Putamen (tissue), 1 donor: ENCODE measurements around the gene RIMS4.
A peak's percentile ranks its signal among the peaks of the same experiment; 100 is the strongest.
"Not testable (repeated sequence)": the region's sequence is repeated elsewhere in the genome, so short reads cannot be mapped to it uniquely, and the experiment has no call there.

Experiments used
- DNase-seq: peaks from one replicate; pipeline ENCODE4 v3.0.0-alpha.2; 2016; ENCODE audit warnings: low spot score

The RIMS4 gene

GRCh38 chr20:44830523-44830922, 20.2 kb upstream of the RIMS4 start:
- DNase-seq = no peak

DNA sequence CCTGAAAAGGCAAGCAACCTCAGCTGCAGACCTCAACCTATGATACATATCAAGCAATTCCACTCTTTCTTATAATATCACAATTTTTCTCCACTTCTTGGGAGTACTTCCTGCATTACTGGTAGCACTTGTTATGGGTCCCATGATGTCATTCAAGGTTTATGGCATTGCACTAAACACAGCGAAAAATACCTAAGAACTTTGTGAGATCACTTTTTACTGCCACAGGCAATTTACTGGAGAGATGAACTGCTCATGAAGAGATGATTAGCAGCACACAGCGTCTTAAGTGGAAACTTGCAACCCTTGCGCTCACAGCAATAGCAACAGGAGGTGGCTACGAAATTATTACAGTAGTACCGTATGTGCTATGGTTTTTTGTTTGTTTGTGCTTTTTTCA, 19.3 kb upstream of the RIMS4 start:
- DNase-seq = no peak

DNA sequence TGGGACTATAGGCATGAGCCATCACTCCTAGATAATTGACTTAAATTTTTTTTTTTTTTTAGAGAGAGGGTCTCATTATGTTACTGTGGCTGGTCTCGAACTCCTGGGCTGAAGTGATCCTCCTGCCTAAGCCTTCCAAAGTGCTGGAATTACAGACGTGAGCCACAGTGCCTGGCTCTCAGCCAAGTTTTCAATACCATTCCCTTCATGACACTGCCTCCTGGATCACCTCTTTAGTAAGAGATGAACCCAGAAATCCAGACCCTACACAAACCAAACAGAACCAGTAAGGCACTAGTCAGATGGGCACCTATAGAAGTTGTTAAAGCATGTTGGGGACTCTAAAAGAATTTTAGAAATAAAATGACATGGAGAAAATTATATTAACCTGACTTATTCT, 18.3 kb upstream of the RIMS4 start:
- no peak for DNase-seq

GRCh38 chr20:44827401-44827800, 17.1 kb upstream of the RIMS4 start:
- DNase-seq = no peak

DNA sequence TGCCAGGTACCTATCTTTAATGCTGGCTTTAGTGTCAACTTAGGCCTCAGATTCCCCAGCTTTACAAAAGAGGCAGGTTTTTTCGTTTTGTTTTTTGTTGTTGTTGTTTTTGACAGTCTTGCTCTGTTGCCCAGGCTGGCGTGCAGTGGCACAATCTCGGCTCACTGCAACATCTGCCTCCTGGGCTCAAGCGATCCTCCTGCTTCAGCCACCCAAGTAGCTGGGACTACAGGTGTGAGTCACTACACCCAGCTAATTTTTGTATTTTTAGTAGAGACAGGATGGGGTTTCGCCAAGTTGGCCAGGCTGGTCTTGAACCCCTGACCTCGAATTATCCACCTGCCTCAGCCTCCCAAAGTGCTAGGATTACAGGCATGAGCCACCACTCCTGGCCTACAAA, 11.2 kb upstream of the RIMS4 start:
- DNase-seq = not testable (repeated sequence)

DNA sequence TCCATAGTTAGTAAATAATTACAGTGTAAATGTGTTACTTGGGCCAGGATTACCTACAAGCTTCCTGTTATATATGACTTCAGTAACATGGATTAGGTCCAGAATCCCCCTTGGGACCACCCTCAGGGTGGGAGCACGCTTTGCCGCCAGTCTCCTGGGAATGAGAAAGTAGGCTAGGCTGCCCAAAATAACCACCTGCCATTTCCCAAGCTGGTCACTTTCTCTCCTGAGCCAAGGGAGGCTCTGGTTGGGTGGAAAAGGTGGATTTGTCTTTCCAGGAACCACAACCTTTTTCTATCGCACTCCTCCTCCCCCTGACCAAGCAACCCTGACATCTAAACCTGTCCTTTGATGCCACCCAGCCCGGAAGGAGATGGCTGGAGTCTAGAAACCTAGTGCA, 9.6 kb upstream of the RIMS4 start:
- no peak for DNase-seq

- DNase-seq = no peak
Measured at GRCh38 chr20:44817143-44817910, 7.0 kb upstream of the RIMS4 start.

GRCh38 chr20:44814937-44815336, 4.6 kb upstream of the RIMS4 start:
- no peak for DNase-seq

DNA sequence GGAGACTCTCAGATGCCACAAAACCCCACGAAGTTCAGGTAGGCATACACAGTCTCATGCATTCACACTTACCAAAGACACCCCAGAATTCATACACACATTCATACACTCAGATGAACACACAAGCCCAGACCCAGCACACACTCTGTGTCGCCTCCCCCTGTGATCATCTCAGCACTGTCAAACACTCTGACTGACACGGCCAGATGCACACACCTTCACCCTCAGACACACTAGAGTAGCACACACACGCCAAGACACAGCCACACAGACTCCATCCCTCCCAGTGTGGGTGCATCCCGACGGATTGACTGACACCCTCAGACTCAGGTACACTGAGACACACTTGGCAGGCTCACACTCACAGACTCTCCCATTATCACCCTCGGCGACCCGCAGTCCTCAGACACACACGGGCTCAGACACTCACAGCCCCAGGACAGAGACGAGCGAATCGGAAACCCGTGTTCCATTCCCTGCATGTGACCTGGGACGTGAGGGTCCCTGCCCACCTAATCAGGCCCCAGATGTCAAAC, 872 bp upstream of the RIMS4 start:
- DNase-seq = no peak

GRCh38 chr20:44810061-44810390, 320 bp downstream of the RIMS4 start:
- no peak for DNase-seq

GRCh38 chr20:44809380-44810060, 826 bp downstream of the RIMS4 start:
- DNase-seq = no peak

- DNase-seq = no peak
Measured at GRCh38 chr20:44807684-44808056, 2.7 kb downstream of the RIMS4 start.

- no peak for DNase-seq
Measured at GRCh38 chr20:44807051-44807683, 3.2 kb downstream of the RIMS4 start.

DNA sequence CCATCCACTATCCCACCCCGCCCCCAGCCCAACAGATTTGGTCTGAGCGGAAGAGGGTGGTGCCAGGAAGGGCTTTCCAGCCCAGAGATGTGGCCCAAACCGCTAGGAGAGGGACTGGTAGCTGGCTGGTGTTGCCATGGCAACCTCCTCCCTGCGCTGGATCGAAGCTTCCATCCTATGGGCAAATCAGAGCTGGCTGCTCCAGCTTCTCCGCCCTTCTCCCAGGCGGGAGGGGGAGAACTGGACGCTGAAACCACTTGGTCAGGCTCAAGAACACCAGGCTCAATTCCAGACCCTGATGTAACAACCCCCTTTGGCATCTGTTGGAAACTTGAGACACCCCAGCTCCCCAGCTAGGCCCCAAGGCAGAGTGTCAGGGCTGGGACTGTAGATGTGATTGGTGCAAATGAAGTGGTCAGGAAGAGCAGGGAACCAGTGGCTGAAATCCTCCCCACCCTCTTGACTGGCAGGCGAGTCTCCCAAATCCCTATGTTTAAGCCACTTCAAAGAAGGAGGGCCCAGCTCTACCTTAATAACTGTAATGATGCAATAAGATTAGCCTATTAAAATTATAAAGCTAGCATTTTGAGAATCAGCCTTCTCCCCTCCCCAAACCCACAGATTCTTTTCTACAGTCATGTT, 4.2 kb downstream of the RIMS4 start:
- peak; percentile 45 for DNase-seq

DNA sequence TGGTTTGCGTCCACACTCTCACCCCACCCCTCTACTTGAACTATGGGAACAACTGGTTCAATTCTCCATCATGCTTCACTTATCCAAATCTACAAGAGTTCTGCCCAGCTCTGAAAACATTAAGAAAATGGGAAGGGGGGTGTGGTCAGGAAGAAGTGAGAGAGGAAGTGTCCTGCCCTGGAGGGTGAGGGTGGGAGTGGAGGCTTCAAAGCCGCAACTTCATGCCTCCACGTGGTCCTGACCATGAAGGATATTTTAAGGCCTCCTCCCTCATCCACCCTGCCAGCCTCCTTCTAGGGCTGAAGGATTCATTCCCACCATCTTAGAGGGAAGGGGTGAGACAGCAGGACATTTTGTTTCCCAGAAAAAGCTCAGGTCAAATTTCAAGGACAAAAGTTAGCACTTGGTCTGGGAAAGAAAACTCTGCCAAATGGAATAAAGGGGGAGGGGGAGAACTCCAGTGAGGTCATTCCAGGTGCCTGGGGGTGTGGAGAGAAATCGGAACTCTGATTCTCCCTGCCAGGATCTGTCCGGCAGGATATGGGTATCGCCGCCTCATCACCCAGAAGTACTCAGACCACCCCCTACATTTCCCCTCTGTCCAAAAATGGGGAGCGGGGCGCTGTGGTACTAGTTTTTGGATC, 4.9 kb downstream of the RIMS4 start:
- no peak for DNase-seq

DNA sequence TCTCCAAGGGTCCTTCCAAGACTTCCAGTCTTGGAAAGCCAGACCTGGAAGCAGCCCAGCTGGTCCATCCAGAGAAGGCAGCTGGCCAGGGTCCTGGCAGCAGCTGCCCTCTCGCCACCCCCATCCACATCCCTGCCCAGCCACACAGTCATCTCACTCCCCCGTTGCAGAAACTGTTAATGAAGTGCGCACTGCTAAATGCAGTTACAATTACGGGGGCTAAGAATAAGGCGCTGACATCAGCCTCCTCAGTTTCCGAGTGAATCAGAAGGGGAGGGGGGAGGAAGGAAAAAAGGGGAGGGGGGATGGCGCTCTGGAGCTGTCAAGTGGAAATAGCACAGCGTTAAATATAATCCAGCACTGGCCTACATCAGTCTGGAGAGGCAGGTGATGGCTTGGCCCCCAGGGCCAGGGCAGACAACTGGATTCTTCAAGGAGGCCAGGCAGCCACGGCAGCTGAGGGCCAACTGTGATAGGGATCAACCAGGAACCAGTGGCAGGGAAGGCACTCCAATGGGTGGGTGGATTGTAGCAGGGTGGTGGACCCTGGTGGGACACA, 6.9 kb downstream of the RIMS4 start:
- DNase-seq = peak; percentile 75

DNA sequence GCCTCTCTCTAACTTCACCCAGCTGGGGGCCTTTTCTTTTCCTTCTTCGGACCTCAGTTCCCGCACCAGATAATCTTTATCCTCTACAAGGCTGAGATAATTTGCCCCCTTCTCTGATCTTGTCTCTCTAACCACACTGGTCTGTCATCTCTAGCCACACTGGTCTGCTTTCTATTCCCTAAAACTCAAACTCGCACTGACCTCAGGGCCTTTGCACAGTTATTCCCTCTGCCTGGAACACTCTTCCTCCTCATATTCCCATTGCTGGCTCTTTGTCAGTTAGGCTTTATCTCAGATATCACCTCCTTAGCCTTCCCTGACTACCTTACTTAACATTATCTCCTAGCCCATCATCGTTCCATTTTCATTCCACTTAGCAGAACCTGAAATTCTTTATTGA, 7.6 kb downstream of the RIMS4 start:
- no peak for DNase-seq

GRCh38 chr20:44800391-44801046, 9.8 kb downstream of the RIMS4 start:
- DNase-seq = no peak

GRCh38 chr20:44799691-44800090, 10.7 kb downstream of the RIMS4 start:
- no peak for DNase-seq

- DNase-seq = no peak
Measured at GRCh38 chr20:44796758-44797457, 13.4 kb downstream of the RIMS4 start.

- no peak for DNase-seq
Measured at GRCh38 chr20:44796311-44796710, 14.0 kb downstream of the RIMS4 start.
